GM23338 (cell line): ENCODE data around the gene C7orf25.

Source experiments
- CREB1 ChIP-seq: fragments of 250-450 bp; sonication (Bioruptor Pico); IDR thresholded peaks from 2 replicates; pipeline ENCODE4 v1.5.0; 2020; ENCODE audit warnings: low read depth, mild to moderate bottlenecking, moderate library complexity
- CTCF ChIP-seq, 2 experiments: fragments of 200-600 bp in 1 of 2; sonication (generic) in 1 of 2; conservative IDR thresholded peaks; 2 replicates each; pipeline versions ENCODE4 v1.5.1 to v1.6.1; 2016 to 2017; ENCODE audit warnings: antibody characterized with exemption in 2 of 2, low read depth in 2 of 2, mild to moderate bottlenecking in 2 of 2, moderate library complexity in 1 of 2
- ETS1 ChIP-seq: IDR thresholded peaks from 2 replicates; pipeline ENCODE4 v1.6.1; 2016; ENCODE audit warnings: antibody characterized with exemption
- EZH2 ChIP-seq: fragments of 200-600 bp; sonication (generic); IDR thresholded peaks from one replicate; pipeline ENCODE4 v1.8.0; 2017; ENCODE audit warnings: antibody characterized with exemption, mild to moderate bottlenecking, low read depth; ENCODE audit not compliant: unreplicated experiment
- EZH2phosphoT487 ChIP-seq: fragments of 200-600 bp; sonication (generic); IDR thresholded peaks from one replicate; pipeline ENCODE4 v1.8.1; 2018; ENCODE audit warnings: antibody characterized with exemption; ENCODE audit not compliant: unreplicated experiment
- POLR2AphosphoS5 ChIP-seq: IDR thresholded peaks from 2 replicates; pipeline ENCODE4 v1.6.1; 2016; ENCODE audit warnings: antibody characterized with exemption, low read depth
- REST ChIP-seq: IDR thresholded peaks from one replicate; pipeline ENCODE4 v1.6.1; 2018; ENCODE audit warnings: antibody characterized with exemption; ENCODE audit not compliant: unreplicated experiment
- STAT1 ChIP-seq: IDR thresholded peaks from one replicate; pipeline ENCODE4 v1.6.1; 2016; ENCODE audit warnings: antibody characterized with exemption; ENCODE audit not compliant: unreplicated experiment
- ZNF114 ChIP-seq: fragments of 250-450 bp; sonication (Bioruptor Pico); IDR thresholded peaks from 2 replicates; pipeline ENCODE4 v1.5.0; 2020; ENCODE audit warnings: mild to moderate bottlenecking, moderate library complexity

- no peak for TF ChIP-seq CTCF (conservative IDR thresholded peaks at IDR 0.05; ENCODE audit: low read depth in 2 of 2)
- no peak for TF ChIP-seq REST
- TF ChIP-seq STAT1 = no peak
- TF ChIP-seq POLR2AphosphoS5 = no peak
- TF ChIP-seq EZH2phosphoT487 = no peak
- TF ChIP-seq EZH2 = no peak
- TF ChIP-seq ZNF114 (CRISPR knock-in tag) = no peak
- TF ChIP-seq CREB1 = no peak
- no peak for TF ChIP-seq ETS1
Measured at GRCh38 chr7:42926204-42926603, 14.3 kb upstream of the C7orf25 start.
